ENCODE results near the gene DTHD1. TPM values are rescaled to one million over a fixed set of nuclear protein-coding genes. Genes with fewer than 3 reads are reported as not detected.

Gene DTHD1
- total and polyA plus RNA-seq, 8 donors, result 1.2 TPM; not detected in 7

- 86 to 96% (median 92%) methylated on average over 6 of the region's 6 CpGs for WGBS, 5 donors
- Histone ChIP-seq H3K4me3 (no peak overlapping the region), H3K36me3 (no peaks in the 10 kb centered on the region), H3K4me1 (no peaks in the 10 kb centered on the region), H3K9me3 (no peaks in the 10 kb centered on the region), H3K27ac (no peak overlapping the region), H3K27me3 (no peaks in the 10 kb centered on the region)
- intact Hi-C loops (cut with DNase I; ENCODE audit: low total_unique reads), result no loop called here
- DNase-seq, result no peak
- TF ChIP-seq POLR2AphosphoS5 (IDR thresholded peaks at IDR 0.05) (no peak), EP300 (IDR thresholded peaks at IDR 0.05) (no peak), POLR2A (IDR thresholded peaks at IDR 0.05) (no peak), CTCF (IDR thresholded peaks at IDR 0.05) (no peak)
Measured at GRCh38 chr4:36341936-36342335, 60.5 kb downstream of the DTHD1 start.

GRCh38 chr4:36343501-36344175 lies 62.2 kb downstream of the DTHD1 start:
- no peaks in the 10 kb centered on the region for H3K9me3 ChIP-seq
- no peaks in the 10 kb centered on the region for H3K27me3 ChIP-seq
- no peak overlapping the region for H3K4me3 ChIP-seq
- TF ChIP-seq CTCF (IDR thresholded peaks at IDR 0.05), result no peak
- no peak for TF ChIP-seq EP300 (IDR thresholded peaks at IDR 0.05)
- TF ChIP-seq POLR2A (IDR thresholded peaks at IDR 0.05), result no peak
- no peak for TF ChIP-seq POLR2AphosphoS5 (IDR thresholded peaks at IDR 0.05)
- H3K27ac ChIP-seq, result no peak overlapping the region
- no peaks in the 10 kb centered on the region for H3K36me3 ChIP-seq
- intact Hi-C loops (cut with DNase I; ENCODE audit: low total_unique reads), result no loop called here
- no peaks in the 10 kb centered on the region for H3K4me1 ChIP-seq
- 89 to 94% (median 93%) methylated on average over 12 of the region's 12 CpGs for WGBS, 5 donors
- no peak for DNase-seq

- 50 to 61% (median 51%) methylated on average over 4 of the region's 4 CpGs for WGBS, 5 donors
- H3K27me3 ChIP-seq, result no peaks in the 10 kb centered on the region
- TF ChIP-seq POLR2A (IDR thresholded peaks at IDR 0.05), result no peak
- no peak overlapping the region for H3K4me3 ChIP-seq
- peak in 1 of 2 donors; percentile 7 for DNase-seq
- peaks cover 0 to 3% (median 0%) of the 10 kb centered on the region in 4 donors for H3K4me1 ChIP-seq
- H3K36me3 ChIP-seq, result no peaks in the 10 kb centered on the region
- intact Hi-C loops (cut with DNase I; ENCODE audit: low total_unique reads), result no loop called here
- H3K27ac ChIP-seq, result no peak overlapping the region
- H3K9me3 ChIP-seq, result no peaks in the 10 kb centered on the region
Measured at GRCh38 chr4:36348403-36348938, 67.1 kb downstream of the DTHD1 start.

- peak in 1 of 2 donors; percentile 16 for DNase-seq
- intact Hi-C loops (cut with DNase I; ENCODE audit: low total_unique reads), result no loop called here
- TF ChIP-seq POLR2AphosphoS5 (IDR thresholded peaks at IDR 0.05) (no peak), POLR2A (IDR thresholded peaks at IDR 0.05) (no peak), CTCF (IDR thresholded peaks at IDR 0.05) (no peak), EP300 (IDR thresholded peaks at IDR 0.05) (no peak)
- H3K27ac ChIP-seq, result no peak overlapping the region
- no peaks in the 10 kb centered on the region for H3K36me3 ChIP-seq
- 33 to 56% (median 42%) methylated on average over 4 of the region's 4 CpGs for WGBS, 5 donors
- no peak overlapping the region for H3K4me3 ChIP-seq
- H3K4me1 ChIP-seq, result peaks cover 0 to 3% (median 0%) of the 10 kb centered on the region in 4 donors
- H3K9me3 ChIP-seq, result no peaks in the 10 kb centered on the region
- H3K27me3 ChIP-seq, result no peaks in the 10 kb centered on the region
Measured at GRCh38 chr4:36349938-36350549, 68.6 kb downstream of the DTHD1 start.

Measured in stomach (tissue), 9 donors.